Activated naive CD8-positive, alpha-beta T cell (primary cell): ENCODE results near the gene BBS2.

Source experiments
- H3K27ac Mint-ChIP-seq: one replicate; pipeline ENCODE4 v1.8.0; 2021; ENCODE audit warnings: mixed read lengths
- H3K27me3 Mint-ChIP-seq: one replicate; pipeline ENCODE4 v1.8.0; 2021; ENCODE audit warnings: mixed read lengths
- H3K36me3 Mint-ChIP-seq: one replicate; pipeline ENCODE4 v1.8.0; 2021; ENCODE audit warnings: mixed read lengths
- H3K4me1 Mint-ChIP-seq: one replicate; pipeline ENCODE4 v1.8.0; 2021; ENCODE audit warnings: low read depth, mixed read lengths
- H3K4me3 Mint-ChIP-seq: one replicate; pipeline ENCODE4 v1.8.0; 2021; ENCODE audit warnings: mild to moderate bottlenecking, mixed read lengths
- H3K9me3 Mint-ChIP-seq: one replicate; pipeline ENCODE4 v1.8.0; 2021; ENCODE audit warnings: low read depth, mixed read lengths

The BBS2 gene

GRCh38 chr16:56519459-56520250, at the start of gene BBS2:
BBS2 (minus strand) TSS chr16:56520024; CDS start chr16:56519862, 162 bp downstream.
- Mint-ChIP-seq H3K9me3 (no peaks in the 10 kb centered on the region), H3K36me3 (no peaks in the 10 kb centered on the region), H3K4me1 (peaks cover 48% of the 10 kb centered on the region)

GRCh38 chr16:56564793-56565477, 45.1 kb upstream of the BBS2 start, which contains the start of gene MT4:
MT4 (plus strand) TSS chr16:56565073; CDS start chr16:56565129, 56 bp downstream.
- Mint-ChIP-seq H3K27ac (no peak within 1 kb of the TSS), H3K4me3 (no peak within 1 kb of the TSS), H3K36me3 (no peaks in the 10 kb centered on the region), H3K27me3 (peaks cover 6% of the 10 kb centered on the region), H3K4me1 (peaks cover 3% of the 10 kb centered on the region), H3K9me3 (no peaks in the 10 kb centered on the region)

More at GRCh38 chr16:56519459-56520250, at the start of gene BBS2:
- H3K4me3 Mint-ChIP-seq: peak within 1 kb of the TSS; percentile 87
- H3K27me3 Mint-ChIP-seq: no peaks in the 10 kb centered on the region
- peak within 1 kb of the TSS; percentile 91 for H3K27ac Mint-ChIP-seq

GRCh38 chr16:56561126-56561525, 41.3 kb upstream of the BBS2 start:
- Mint-ChIP-seq H3K27me3 (peaks cover 7% of the 10 kb centered on the region), H3K36me3 (no peaks in the 10 kb centered on the region), H3K9me3 (no peaks in the 10 kb centered on the region), H3K27ac (no peak overlapping the region), H3K4me1 (no peaks in the 10 kb centered on the region), H3K4me3 (no peak overlapping the region)

- Mint-ChIP-seq H3K27ac (no peak overlapping the region), H3K4me1 (no peaks in the 10 kb centered on the region), H3K36me3 (no peaks in the 10 kb centered on the region), H3K4me3 (no peak overlapping the region), H3K9me3 (no peaks in the 10 kb centered on the region), H3K27me3 (peaks cover 8% of the 10 kb centered on the region)
Measured at GRCh38 chr16:56560447-56560846, 40.6 kb upstream of the BBS2 start.

- H3K27ac Mint-ChIP-seq: no peak overlapping the region
- no peaks in the 10 kb centered on the region for H3K4me1 Mint-ChIP-seq
- no peak overlapping the region for H3K4me3 Mint-ChIP-seq
- no peaks in the 10 kb centered on the region for H3K36me3 Mint-ChIP-seq
- H3K27me3 Mint-ChIP-seq: peaks cover 8% of the 10 kb centered on the region
- no peaks in the 10 kb centered on the region for H3K9me3 Mint-ChIP-seq
Measured at GRCh38 chr16:56559109-56559508, 39.3 kb upstream of the BBS2 start.

GRCh38 chr16:56558024-56558747, 38.4 kb upstream of the BBS2 start:
- no peaks in the 10 kb centered on the region for H3K4me1 Mint-ChIP-seq
- no peaks in the 10 kb centered on the region for H3K36me3 Mint-ChIP-seq
- no peak overlapping the region for H3K4me3 Mint-ChIP-seq
- H3K27me3 Mint-ChIP-seq: peaks cover 10% of the 10 kb centered on the region
- H3K9me3 Mint-ChIP-seq: no peaks in the 10 kb centered on the region
- H3K27ac Mint-ChIP-seq: no peak overlapping the region

- H3K27ac Mint-ChIP-seq: no peak overlapping the region
- no peaks in the 10 kb centered on the region for H3K9me3 Mint-ChIP-seq
- H3K36me3 Mint-ChIP-seq: peaks cover 2% of the 10 kb centered on the region
- H3K4me1 Mint-ChIP-seq: peaks cover 5% of the 10 kb centered on the region
- no peak overlapping the region for H3K4me3 Mint-ChIP-seq
- H3K27me3 Mint-ChIP-seq: peaks cover 4% of the 10 kb centered on the region
Measured at GRCh38 chr16:56554441-56554840, 34.6 kb upstream of the BBS2 start.

- no peak overlapping the region for H3K27ac Mint-ChIP-seq
- H3K9me3 Mint-ChIP-seq: no peaks in the 10 kb centered on the region
Measured at GRCh38 chr16:56551796-56552738, 32.2 kb upstream of the BBS2 start.

GRCh38 chr16:56549744-56550385, 30.0 kb upstream of the BBS2 start:
- H3K27ac Mint-ChIP-seq: peak overlapping the region; percentile 28
- no peaks in the 10 kb centered on the region for H3K9me3 Mint-ChIP-seq
- peaks cover 2% of the 10 kb centered on the region for H3K27me3 Mint-ChIP-seq
- peaks cover 2% of the 10 kb centered on the region for H3K36me3 Mint-ChIP-seq
- H3K4me1 Mint-ChIP-seq: peaks cover 19% of the 10 kb centered on the region
- H3K4me3 Mint-ChIP-seq: no peak overlapping the region

More at GRCh38 chr16:56551796-56552738, 32.2 kb upstream of the BBS2 start:
- peaks cover 18% of the 10 kb centered on the region for H3K4me1 Mint-ChIP-seq
- peaks cover 2% of the 10 kb centered on the region for H3K36me3 Mint-ChIP-seq
- H3K27me3 Mint-ChIP-seq: peaks cover 4% of the 10 kb centered on the region
- H3K4me3 Mint-ChIP-seq: no peak overlapping the region

GRCh38 chr16:56549161-56549560, 29.3 kb upstream of the BBS2 start:
- Mint-ChIP-seq H3K27me3 (peaks cover 2% of the 10 kb centered on the region), H3K27ac (no peak overlapping the region)

GRCh38 chr16:56547949-56548567, 28.2 kb upstream of the BBS2 start:
- Mint-ChIP-seq H3K27ac (no peak overlapping the region), H3K27me3 (no peaks in the 10 kb centered on the region)

More at GRCh38 chr16:56549161-56549560, 29.3 kb upstream of the BBS2 start:
- peaks cover 19% of the 10 kb centered on the region for H3K4me1 Mint-ChIP-seq
- peaks cover 2% of the 10 kb centered on the region for H3K36me3 Mint-ChIP-seq
- H3K9me3 Mint-ChIP-seq: no peaks in the 10 kb centered on the region
- H3K4me3 Mint-ChIP-seq: no peak overlapping the region

GRCh38 chr16:56547120-56547948, 27.5 kb upstream of the BBS2 start:
- Mint-ChIP-seq H3K9me3 (no peaks in the 10 kb centered on the region), H3K27me3 (no peaks in the 10 kb centered on the region), H3K4me3 (no peak overlapping the region), H3K27ac (no peak overlapping the region), H3K36me3 (peaks cover 2% of the 10 kb centered on the region), H3K4me1 (peaks cover 19% of the 10 kb centered on the region)

More at GRCh38 chr16:56547949-56548567, 28.2 kb upstream of the BBS2 start:
- Mint-ChIP-seq H3K4me1 (peaks cover 19% of the 10 kb centered on the region), H3K4me3 (no peak overlapping the region), H3K36me3 (peaks cover 2% of the 10 kb centered on the region), H3K9me3 (no peaks in the 10 kb centered on the region)

GRCh38 chr16:56542039-56542438, 22.2 kb upstream of the BBS2 start:
- H3K4me3 Mint-ChIP-seq: no peak overlapping the region
- H3K27ac Mint-ChIP-seq: no peak overlapping the region
- H3K9me3 Mint-ChIP-seq: no peaks in the 10 kb centered on the region
- H3K36me3 Mint-ChIP-seq: peaks cover 2% of the 10 kb centered on the region
- H3K27me3 Mint-ChIP-seq: peaks cover 8% of the 10 kb centered on the region
- peaks cover under 1% of the 10 kb centered on the region for H3K4me1 Mint-ChIP-seq
